Activated CD8-positive, alpha-beta memory T cell treated with anti-CD3 and anti-CD28 coated beads, Interleukin-2, amount 50 U/mL, for 48 hours (primary cell): ENCODE data around the gene TTC29.
"Not testable (repeated sequence)": the region's sequence is repeated elsewhere in the genome, so short reads cannot be mapped to it uniquely, and the experiment has no call there.

Experiments used
- DNase-seq: peaks from one replicate; pipeline ENCODE4 v3.0.0-alpha.2; 2020

TTC29 gene

DNA sequence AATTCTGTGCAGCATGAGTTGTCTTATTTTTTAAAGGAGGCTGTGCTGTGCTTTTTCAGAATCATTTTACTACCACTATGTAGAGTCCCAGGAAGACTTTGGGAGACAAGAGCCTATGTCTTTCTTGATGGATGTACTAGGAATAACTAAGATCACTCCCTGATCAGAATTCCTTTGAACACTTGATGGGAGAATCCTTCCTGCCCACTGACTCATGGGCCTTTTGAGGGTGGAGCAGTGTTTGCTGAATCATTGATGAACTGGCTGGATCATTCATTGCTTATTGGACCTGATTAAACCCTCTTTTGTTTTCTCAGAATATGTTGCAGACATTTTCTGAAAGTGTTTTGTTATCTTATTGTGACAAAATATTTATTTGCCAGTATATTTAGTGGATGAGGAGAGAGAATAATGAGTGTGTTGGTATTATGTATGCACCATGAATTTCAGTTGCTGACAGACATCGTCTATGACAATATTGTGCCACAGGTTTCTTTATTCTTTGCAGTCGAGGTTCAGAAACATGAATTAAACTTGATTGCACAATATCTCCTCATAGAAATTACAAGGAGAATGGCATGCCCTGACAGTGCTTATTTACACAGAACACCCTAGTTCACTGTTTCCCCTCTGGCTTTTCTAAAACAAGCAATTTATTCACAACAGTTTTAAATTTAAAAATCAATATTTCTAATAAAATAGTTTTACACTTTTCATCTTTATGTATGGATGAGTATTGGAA, 270.7 kb downstream of the TTC29 start:
- no peak for DNase-seq

DNA sequence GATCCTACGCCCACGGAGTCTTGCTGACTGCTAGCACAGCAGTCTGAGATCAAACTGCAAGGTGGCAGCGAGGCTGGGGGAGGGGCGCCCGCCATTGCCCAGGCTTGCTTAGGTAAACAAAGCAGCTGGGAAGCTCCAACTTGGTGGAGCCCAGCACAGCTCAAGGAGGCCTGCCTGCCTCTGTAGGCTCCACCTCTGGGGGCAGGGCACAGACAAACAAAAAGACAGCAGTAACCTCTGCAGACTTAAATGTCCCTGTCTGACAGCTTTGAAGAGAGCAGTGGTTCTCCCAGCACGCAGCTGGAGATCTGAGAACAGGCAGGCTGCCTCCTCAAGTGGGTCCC, 281.7 kb downstream of the TTC29 start:
- not testable (repeated sequence) for DNase-seq

DNA sequence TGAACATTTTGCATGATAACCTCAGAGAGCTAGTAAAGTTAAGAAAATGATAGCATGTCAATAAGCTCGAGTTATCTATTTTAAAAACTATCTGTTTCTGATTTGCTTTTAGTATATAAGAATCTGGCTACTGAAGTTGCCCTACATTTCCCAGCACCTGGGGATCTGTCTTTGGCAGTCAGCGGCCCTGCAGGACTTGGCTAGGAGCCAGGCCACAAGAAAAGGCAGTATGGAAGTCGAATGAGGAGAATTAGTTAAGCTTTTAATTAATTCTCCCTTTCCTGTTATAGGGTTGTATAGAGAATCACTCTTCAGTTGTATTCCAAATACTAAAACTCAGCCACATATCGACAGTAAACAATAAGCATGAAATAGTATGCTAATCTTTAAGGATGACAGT, 284.3 kb downstream of the TTC29 start:
- no peak for DNase-seq
